ACHN (cell line): ENCODE data around the gene RNASE12.
"Not testable (repeated sequence)": the region's sequence is repeated elsewhere in the genome, so short reads cannot be mapped to it uniquely, and the experiment has no call there.

ENCODE experiments used
- DNase-seq: peaks from one replicate; pipeline ENCODE4 v3.0.0-alpha.2; 2015
- in situ Hi-C: cut with HindIII; loops from 2 replicates; pipeline ENCODE4 v1.10.0; 2017; ENCODE audit warnings: low sequenced_read_pairs, low pct_ligation_motif_present, low pct_unique_long_range_greater_than_20kb

RNASE12 gene

DNA sequence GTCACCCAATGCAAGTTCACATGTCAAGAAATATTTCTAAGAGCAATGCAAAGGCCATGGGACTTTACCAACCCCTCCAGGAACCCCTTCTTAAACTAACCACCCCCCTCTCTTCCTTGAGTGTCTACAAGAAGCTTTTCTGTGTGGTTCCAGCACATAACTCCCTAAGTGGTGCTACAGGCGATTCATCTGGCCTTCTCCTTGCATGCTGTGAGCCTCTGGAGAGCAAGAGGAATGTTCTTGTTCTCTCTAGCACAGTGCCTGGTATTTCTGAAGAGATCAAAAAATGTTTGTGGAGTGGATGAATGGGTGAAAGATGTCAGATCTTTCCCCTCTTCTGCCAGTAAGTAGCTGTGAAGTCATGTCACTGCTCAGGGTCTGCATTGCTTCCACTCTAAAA, 5.9 kb upstream of the RNASE12 start:
- DNase-seq: no peak
- in situ Hi-C loops: no loop called here

DNA sequence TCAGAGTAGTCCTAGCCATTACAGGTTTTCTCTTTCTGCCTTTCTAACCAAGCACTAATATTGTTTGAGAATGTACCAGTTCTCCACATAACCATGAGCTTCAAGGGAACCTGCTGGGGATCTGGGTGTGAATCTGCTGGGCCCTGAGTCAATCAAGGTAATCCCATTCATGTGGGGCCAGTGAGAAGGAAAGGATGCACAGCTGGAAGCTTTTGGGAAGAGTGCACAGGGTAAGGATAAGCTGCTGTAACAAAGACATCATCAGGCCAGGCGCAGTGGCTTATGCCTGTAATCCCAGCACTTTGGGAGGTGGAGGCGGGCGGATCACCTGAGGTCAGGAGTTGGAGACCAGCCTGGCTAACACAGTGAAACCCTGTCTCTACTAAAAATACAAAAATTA, 4.5 kb upstream of the RNASE12 start:
- in situ Hi-C loops, DNase-seq: not testable (repeated sequence)

DNA sequence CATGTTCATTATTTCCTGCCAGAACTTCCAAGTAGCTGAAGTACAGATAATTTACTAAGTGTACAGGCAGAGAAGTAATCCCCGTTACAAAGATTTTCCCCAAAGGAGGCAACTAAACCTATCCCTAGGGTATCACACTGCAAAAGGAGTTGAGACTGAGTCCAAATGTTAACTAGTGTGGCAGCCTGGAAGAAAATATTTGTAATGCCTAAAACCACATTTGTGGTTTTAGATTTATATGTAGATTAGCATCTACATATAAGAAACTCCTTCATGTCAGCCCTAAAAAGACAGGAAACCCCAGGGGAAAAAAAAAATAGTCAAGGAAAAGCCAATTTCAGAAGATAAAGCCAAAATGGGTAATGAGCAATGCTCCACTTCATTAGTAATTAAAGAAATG, 1.4 kb upstream of the RNASE12 start:
- in situ Hi-C loops: no loop called here
- DNase-seq: no peak

DNA sequence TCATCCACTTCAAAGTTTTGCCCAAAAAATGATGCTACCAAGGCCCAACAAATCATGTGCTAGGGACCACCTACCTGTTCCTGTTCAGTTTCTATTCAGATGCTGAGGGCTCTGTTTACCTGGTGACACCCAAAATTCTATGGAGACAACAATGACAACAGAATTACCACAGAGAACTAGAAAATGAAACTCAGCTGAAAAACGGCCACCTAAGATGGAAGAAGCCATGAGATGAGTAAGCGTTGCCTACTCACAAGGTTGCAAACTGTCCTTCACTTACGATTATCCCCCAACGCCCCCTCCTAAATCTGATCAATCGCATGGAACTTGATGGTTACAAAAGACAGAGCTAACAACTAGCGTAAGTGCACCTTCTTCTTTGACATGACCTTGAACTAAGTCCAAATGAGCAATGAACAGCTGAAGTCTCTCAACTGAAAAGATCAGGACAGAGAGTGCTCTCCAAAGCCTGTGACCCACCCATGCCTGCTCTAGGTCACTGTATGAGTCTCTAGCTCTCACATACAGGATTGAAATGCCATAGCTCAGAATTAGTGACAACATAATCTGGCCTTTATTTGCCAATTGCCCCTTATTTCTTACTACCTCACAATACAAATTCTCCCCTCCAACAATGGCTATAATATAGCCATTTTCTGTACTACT, 3.6 kb downstream of the RNASE12 start, which contains the start of gene RNASE11:
Gene RNASE11 (minus strand): TSS at position 513 of the 666 bp plus-strand sequence.
- DNase-seq: no peak
- in situ Hi-C loops: no loop called here

DNA sequence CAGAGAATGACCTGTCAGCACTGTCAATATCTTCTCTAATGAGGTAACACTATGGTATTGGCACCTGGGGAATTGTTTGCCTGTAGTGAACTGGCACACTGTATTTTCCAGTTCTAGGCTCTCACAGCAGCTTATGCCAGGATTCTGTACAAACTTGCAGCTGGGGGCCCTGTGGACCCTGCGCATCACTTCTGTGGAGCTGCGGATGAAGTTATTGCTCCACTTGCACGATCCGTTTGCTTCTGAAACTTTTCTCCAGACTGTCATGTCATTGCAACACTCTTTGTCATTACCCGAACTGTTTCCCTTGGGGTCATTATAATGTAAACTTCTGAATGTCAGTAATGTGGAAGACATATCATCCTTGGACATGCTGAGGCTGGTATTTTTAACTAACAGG, 7.3 kb downstream of the RNASE12 start:
- in situ Hi-C loops: no loop called here
- no peak for DNase-seq

DNA sequence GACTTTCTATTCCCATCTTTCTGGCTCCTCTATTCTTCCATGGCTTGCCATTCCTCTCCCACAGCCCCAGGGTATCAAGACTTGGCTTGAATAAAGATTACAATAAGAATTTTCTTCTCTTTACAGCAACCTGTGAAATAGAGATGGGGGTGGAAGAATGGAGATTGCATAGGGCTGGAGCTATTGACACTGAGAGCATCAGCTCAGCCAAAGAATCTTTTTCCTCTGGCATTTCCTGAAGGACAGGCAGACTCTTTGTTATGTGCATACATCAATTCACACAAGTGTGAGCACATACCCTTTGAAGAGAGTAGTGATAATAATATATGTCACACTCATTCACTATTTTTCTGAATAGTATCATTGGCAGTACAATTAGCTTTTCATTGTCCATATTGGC, 8.0 kb downstream of the RNASE12 start:
- no peak for DNase-seq
- in situ Hi-C loops: no loop called here

DNA sequence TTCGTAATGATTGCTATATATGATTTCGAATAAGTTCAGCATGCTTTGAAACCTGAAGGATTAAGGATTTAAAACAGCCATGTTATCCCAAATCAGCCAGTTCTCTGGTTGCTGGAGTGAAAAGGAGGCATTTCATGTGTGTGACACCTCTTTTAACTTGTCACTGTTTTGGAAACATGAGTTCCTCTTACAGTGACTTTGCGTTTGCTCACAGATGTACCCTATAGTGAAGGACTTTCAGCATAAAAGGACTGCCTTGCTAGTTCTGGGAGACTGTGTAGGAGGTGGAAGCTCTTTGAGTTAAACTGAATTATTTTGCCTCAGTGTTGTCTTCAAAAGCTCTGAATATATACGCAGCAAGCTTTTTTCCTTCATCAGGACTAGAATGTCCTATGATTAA, 10.9 kb downstream of the RNASE12 start:
- in situ Hi-C loops: no loop called here

DNA sequence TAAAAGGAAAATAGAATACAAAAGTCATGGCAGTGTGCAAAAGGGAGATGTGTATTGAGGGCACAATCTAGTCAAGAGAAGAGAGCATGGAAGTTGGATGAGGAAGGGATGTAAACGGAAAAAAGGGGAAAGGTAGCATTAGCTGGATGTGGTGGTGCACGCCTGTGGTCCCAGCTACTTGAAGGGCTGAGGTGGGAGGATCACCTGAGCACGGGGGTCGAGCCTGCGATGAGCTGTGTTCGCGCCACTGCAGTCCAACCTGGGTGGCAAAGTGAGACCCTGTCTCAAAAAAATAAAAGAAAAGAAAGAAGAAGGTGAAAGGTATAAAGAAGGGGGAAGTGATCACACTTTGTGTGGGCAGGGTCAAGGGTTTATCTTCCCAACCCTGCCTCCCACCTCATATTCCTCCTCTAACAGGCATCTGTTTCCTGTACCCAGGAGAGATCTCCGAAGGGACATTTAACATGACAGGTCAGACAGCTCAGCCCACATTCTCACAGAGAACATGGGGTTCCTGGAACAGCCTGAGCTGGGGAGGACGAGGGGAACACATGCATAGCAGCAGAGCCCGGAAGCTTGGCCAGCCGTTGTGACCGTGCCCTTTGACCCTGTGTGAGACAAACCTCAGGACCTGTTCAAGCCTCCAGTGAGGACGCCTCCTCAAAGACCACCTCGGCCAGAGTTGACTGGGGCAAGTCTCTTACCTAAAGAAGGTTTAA, 12.2 kb downstream of the RNASE12 start:
- in situ Hi-C loops: no loop called here
- no peak for DNase-seq

More for the DNA sequence above, 10.9 kb downstream of the RNASE12 start:
- no peak for DNase-seq

DNA sequence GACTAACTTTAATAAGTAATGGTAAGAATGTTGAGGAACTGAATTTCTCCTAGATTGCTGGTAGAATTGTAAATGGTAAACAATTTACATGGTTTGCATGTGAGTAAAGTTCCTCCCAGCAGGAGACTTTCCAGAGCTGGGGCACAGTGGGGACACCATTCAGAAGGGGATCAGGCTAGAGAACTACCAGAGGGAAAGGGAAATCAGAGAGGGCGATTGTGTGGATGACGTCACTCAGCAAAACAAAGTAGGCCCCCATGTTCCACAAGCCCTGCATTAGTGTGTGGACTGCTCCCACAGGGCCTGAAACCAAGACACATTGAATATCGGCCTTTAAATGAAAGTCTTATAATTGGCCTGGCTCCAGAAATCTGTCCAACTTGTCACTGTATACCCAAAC, 12.9 kb downstream of the RNASE12 start:
- in situ Hi-C loops: no loop called here
- no peak for DNase-seq

DNA sequence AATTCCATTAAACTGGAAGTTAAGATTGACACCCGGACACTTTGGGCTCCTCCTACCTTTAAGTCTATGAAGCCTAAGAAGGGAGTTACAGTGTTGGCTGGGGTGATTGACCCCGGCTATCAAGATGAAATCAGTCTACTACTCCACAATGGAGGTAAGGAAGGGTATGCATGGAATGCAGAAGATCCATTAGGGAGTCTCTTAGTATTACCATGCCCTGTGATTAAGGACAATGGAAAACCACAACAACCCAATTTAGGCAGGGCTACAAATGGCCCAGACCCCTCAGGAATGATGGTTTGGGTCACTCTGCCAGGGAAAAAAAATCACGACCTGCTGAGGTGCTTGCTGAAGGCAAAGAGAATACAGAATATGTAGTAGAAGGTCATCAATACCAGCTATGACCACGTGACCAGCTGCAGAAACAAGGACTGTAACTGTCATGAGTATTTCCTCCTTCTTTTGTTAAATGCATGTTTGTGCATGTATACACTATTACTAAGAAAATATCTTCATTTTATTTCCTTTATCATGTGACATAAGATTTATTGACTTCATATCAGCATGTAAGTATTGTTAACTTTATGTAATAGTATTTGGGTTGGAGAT, 18.7 kb downstream of the RNASE12 start:
- DNase-seq, in situ Hi-C loops: not testable (repeated sequence)

DNA sequence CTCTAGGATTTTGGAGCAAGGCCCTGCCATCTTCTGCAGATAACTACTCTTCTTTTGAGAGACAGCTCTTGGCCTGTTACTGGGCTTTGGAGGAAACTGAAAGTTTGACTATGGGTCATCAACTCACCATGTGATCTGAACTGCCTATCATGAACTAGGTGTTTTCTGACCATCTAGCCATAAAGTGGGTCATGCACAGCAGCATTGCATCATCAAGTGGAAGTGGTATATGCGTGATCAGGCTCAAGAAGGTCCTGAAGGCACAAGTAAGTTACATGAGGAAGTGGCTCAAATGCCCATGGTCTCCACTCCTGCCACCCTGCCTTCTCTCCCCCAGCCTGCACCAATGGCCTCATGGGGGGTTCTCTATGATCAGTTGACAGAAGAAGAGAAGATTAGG, 20.5 kb downstream of the RNASE12 start:
- in situ Hi-C loops, DNase-seq: not testable (repeated sequence)

DNA sequence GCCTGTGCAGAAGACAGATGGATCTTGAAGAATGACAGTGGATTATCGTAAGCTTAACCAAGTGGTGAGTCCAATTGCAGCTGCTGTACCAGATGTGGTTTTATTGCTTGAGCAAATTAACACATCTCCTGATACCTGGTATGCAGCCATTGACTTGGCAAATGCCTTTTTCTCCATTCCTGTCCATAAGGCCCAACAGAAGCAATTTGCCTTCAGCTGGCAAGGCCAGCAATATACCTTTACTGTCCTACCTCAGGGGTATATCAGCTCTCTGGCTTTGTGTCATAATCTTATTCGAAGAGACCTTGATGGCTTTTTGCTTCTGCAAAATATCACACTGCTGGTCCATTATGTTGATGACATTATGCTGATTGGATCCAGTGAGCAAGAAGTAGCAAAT, 21.3 kb downstream of the RNASE12 start:
- in situ Hi-C loops, DNase-seq: not testable (repeated sequence)

DNA sequence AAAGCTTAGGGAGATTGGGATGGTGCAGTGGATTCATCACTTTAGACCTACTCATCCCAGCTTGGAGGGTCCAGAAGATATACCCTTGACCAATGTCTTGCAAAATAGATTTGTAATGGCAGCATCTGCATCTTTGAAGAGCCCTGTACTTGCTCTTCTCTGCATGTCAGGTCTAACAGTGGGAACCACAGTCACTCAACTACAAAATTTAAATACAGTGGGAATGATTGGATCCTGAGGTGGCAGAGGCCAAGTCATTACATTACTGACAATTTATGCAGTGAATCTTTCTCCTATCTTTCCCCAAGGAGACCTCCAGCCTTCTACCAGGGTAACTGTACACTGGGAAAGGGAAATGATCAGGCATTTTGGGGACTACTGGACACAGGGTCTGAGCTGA, 22.1 kb downstream of the RNASE12 start:
- no peak for DNase-seq
- in situ Hi-C loops: no loop called here

DNA sequence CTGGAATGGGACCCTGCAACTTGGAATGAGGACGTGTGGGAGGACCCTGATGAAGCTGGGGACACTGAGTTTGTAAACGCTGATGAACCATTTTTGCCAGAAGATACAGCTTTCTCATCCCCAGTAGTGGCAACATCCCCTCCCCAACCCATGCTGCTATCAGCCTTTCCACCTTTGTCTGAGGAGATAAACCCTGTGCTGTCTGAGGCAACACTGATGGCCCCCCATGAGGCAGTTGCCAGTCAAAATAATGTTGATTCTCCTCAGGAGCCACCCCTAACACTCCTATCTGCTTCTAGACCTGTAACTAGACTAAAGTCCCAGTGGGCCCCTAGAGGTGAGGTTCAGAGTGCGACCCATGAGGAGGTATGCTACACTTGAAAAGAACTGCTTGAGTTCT, 22.8 kb downstream of the RNASE12 start:
- no peak for DNase-seq
- in situ Hi-C loops: no loop called here

DNA sequence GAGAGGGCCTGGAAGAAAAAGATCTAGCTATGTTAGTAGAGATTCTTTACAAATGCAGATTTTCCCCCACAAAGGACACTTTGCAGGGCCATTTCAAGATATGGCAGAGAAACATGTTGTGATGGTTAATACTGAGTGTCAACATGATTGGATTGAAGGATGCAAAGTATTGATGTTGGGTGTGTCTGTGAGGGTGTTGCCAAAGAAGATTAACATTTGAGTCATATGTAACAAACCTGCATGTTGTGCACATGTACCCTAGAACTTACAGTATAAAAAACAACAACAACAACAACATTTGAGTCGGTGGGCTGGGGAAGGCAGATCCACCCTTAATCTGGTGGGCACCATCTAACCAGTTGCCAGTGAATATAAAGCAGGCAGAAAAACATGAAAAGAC, 24.0 kb downstream of the RNASE12 start:
- in situ Hi-C loops, DNase-seq: not testable (repeated sequence)

DNA sequence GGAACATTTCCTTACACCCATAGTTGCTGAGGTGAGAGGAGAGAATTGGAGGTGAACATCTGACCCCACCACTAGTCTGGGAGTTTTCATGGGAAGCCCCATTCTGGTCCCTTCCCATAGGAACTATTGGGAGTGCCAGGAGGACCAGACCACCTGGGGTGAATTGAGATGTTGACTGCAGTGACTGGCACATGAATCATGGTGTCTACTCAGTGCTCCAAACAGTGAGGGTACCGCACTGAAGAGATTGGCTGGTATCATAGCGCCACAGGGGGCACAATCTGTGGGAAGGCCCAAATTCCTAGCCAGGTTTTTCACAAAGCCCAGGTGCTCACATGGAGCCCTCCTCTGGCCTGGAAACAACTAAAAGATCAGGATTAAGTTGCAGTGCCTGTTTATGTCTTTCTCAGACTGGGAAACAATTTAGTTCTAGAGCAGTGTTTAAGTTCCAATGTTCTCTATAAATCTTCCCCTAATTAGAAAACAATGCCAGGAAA, 26.6 kb downstream of the RNASE12 start:
- in situ Hi-C loops: no loop called here

DNA sequence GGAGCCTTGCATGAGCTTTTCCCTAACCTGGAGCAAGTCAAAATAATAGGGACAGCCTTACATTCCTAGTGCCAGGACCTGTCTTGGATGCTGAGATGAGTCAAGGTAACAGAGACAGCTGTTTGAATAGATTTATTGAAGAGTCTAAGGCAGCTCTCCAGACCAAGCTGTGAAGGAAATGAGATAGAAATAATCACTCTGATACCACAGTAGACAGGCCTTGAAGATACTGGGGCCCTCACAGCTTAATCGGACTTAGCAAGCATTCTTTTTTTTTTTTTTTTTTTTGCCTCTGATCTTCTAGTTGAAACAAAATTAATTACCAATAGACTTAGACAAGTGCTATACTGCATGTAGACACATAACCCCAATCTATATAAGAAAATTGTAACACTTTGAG, 27.2 kb downstream of the RNASE12 start:
- no peak for DNase-seq
- in situ Hi-C loops: no loop called here

More for the DNA sequence above, 26.6 kb downstream of the RNASE12 start:
- DNase-seq: no peak

DNA sequence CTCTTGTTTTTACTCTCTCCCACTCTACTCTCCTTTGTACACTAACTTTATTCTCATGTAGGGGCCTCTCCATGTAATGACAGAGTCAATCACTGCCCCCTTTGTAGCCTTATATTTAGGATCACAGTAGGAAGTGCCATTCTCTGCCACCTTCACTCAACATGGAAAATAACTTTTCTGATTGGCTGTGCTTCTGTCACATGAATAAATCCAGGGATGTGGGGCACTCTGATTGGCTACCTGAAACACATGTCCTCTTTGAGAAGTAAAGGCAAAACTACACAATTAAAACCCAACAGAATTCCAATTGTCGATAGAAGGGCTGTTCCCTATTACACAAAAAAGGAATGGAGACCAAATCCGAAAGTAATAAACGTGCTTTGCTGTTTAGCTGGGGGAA, 30.2 kb downstream of the RNASE12 start, which contains the start of gene RNASE9:
Gene RNASE9 (minus strand): TSS at position 87 of the 400 bp plus-strand sequence.
- in situ Hi-C loops: no loop called here
- DNase-seq: no peak

DNA sequence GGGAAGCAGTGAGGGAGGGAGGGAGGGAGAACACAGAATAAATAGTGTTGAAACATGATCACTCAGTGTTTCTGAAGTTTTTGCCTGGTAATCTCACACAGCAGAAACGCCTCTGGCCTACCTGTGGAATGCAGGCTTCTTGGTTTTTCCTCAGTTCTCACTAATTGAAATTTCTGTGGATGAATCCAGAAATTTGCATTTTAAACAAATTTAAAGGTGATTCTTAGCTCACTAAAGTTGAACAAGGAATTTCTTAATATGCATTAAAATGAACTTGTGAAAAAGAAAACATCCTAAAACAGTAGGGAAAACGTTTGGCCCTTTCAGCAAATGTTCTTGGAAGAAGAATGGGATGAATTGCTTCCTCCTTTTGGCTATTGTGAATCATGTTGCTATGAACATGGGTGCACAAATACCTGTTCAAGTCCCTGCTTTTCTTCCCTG, 31.7 kb downstream of the RNASE12 start:
- in situ Hi-C loops: no loop called here

More for the DNA sequence above, 31.7 kb downstream of the RNASE12 start:
- no peak for DNase-seq
